NCI-H748 treated with DMSO at 0.1 percent for 48 hours (cell line): Measurements from ENCODE around the gene FBH1.
"Not testable (repeated sequence)": the region's sequence is repeated elsewhere in the genome, so short reads cannot be mapped to it uniquely, and the experiment has no call there.

Experiments
- DNase-seq: peaks from one replicate; lab custom pipeline; 2025; lab: John Stamatoyannopoulos, UW

The FBH1 gene

GRCh38 chr10:5960070-5960972 lies 70.3 kb downstream of the FBH1 start:
- no peak for DNase-seq

- not testable (repeated sequence) for DNase-seq
Observed at GRCh38 chr10:5960973-5961275, 70.9 kb downstream of the FBH1 start.

GRCh38 chr10:5961405-5962100 lies 71.5 kb downstream of the FBH1 start:
- no peak for DNase-seq

- DNase-seq = not testable (repeated sequence)
Observed at GRCh38 chr10:5962358-5962940, 72.4 kb downstream of the FBH1 start.

- DNase-seq = no peak
Observed at GRCh38 chr10:5963071-5963470, 73.0 kb downstream of the FBH1 start.

- no peak for DNase-seq
Observed at GRCh38 chr10:5963591-5963990, 73.5 kb downstream of the FBH1 start.

- no peak for DNase-seq
Observed at GRCh38 chr10:5964736-5965135, 74.7 kb downstream of the FBH1 start.

GRCh38 chr10:5965266-5965665 lies 75.2 kb downstream of the FBH1 start:
- no peak for DNase-seq

GRCh38 chr10:5968037-5968680 lies 78.1 kb downstream of the FBH1 start:
- DNase-seq = no peak

GRCh38 chr10:5968681-5969453 lies 78.8 kb downstream of the FBH1 start:
- DNase-seq = no peak

GRCh38 chr10:5970066-5970465 lies 80.0 kb downstream of the FBH1 start:
- DNase-seq = no peak

GRCh38 chr10:5970527-5970926 lies 80.5 kb downstream of the FBH1 start:
- DNase-seq = no peak

- DNase-seq = no peak
Observed at GRCh38 chr10:5971315-5971832, 81.3 kb downstream of the FBH1 start.

GRCh38 chr10:5971886-5972285 lies 81.8 kb downstream of the FBH1 start:
- DNase-seq = no peak

GRCh38 chr10:5973069-5973468 lies 83.0 kb downstream of the FBH1 start:
- DNase-seq = no peak

- DNase-seq = no peak
Observed at GRCh38 chr10:5975641-5976473, 85.8 kb downstream of the FBH1 start.

- DNase-seq = no peak
Observed at GRCh38 chr10:5976512-5977470, 86.7 kb downstream of the FBH1 start.

GRCh38 chr10:5977471-5978229 lies 87.6 kb downstream of the FBH1 start, which contains the start of gene IL15RA:
IL15RA (minus strand) TSS chr10:5977543; CDS start chr10:5977492, 51 bp downstream.
- no peak for DNase-seq

- no peak for DNase-seq
Observed at GRCh38 chr10:5978230-5978489, 88.1 kb downstream of the FBH1 start.
